ENCODE measurements around the gene ZNF57.

ZNF57 gene

DNA sequence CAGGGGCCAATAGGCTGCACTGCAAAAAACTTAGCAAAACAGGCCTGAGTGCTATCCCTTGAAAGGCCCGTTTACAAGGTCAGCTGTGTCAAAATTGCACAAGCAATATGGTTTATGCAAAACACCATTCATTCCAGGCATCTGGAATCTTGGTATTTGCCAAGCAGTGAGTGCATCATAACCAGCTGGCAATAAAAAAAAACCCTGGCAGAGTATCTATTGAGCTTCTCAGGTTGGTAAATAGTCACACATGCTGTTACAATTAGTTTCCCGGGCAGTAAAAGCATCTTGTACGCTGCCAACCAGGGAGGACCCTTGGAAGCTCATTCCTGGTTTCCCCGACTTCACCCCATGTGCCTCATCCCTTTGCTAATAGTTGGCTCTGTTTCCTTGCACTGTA lies 22.8 kb downstream of the ZNF57 start:
- POLR2A ChIA-PET = interaction anchor here (1.1 to 1.4 kb wide), 2 partner anchors 21 to 23 kb away, joined by 4 to 5 read pairs; partner anchors contain the start of genes ZNF57 and ZNF77
- CTCF ChIA-PET = interaction anchor here (0.6 to 2.7 kb wide), 5 partner anchors 13 to 203 kb away, joined by 3 to 9 read pairs (median 3); no protein-coding TSS in a partner anchor

DNA sequence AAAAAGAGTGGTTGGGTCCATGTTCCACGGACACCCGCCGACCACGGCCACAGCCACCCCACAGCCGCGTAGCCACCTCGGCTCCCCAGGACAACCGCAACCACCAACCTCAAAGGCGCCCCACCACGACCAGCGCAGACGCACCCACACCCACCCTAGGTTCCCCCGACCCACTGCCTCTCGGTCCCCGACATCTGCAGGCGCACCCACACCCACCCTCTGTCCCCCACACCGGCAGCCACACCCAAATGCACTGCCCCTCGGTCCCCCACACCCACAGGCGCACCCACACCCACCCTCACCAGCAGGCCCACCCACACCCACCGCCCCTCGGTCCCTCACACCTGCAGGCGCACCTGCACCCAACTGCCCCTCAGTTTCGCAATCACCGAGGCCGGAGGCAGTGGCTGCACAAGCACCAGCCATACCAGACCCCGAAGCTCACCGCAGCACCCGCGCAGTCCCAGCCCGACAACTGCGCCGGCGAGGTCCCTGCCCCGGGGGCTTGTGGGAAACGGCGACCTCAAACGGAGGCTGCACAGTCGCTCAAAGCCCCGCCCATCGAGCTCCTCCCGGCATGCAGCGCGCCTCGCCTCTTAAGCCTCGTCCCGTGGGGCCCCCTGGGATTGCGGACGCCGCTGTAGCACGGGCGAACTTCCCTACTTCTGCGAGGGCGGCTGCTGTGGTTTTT lies 25.8 kb downstream of the ZNF57 start:
- no peak overlapping the region for H3K27ac ChIP-seq (ENCODE audit: extremely low read depth, low read depth, low read length)
- no peaks in the 10 kb centered on the region for H3K9me3 ChIP-seq (ENCODE audit: control insufficient read depth, insufficient read depth, low read depth, low read length)
- TF ChIP-seq, protein P1, sequence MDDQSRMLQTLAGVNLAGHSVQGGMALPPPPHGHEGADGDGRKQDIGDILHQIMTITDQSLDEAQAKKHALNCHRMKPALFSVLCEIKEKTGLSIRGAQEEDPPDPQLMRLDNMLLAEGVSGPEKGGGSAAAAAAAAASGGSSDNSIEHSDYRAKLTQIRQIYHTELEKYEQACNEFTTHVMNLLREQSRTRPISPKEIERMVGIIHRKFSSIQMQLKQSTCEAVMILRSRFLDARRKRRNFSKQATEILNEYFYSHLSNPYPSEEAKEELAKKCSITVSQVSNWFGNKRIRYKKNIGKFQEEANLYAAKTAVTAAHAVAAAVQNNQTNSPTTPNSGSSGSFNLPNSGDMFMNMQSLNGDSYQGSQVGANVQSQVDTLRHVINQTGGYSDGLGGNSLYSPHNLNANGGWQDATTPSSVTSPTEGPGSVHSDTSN (CRISPR knock-in tag; IDR thresholded peaks at IDR 0.05) = no peak
- TF ChIP-seq ZFHX2 (tag by site-specific recombination; conservative IDR thresholded peaks at IDR 0.05) = 0 out of 2 replicates have a peak, but pooled peaks have one; percentile 16
- TF ChIP-seq EGR2 (tag by site-specific recombination; IDR thresholded peaks at IDR 0.05; ENCODE audit: low read depth) = peak; percentile 55; the same call in 1 of the 2 replicates
- H3K4me1 ChIP-seq (ENCODE audit: control insufficient read depth, insufficient read depth, low read length) = no peaks in the 10 kb centered on the region
- POLR2A ChIA-PET = interaction anchor here (1.1 kb wide), 1 partner anchor 24 kb away, joined by 3 read pairs; no protein-coding TSS in a partner anchor
- no peak overlapping the region for H3K4me3 ChIP-seq (ENCODE audit: low read depth, low read length)
- CTCF ChIA-PET = interaction anchor here (0.5 kb wide), 1 partner anchor 280 kb away, joined by 4 read pairs; no protein-coding TSS in a partner anchor
- H3K36me3 ChIP-seq (ENCODE audit: control insufficient read depth in 2 of 2, insufficient read depth in 1 of 2, low read length in 2 of 2) = peaks cover 0 to 3% of the 10 kb centered on the region in 2 experiments; a peak in 2 of 3 replicates

More for the DNA sequence above, 22.8 kb downstream of the ZNF57 start:
- H3K9me3 ChIP-seq (ENCODE audit: control insufficient read depth, insufficient read depth, low read depth, low read length) = no peaks in the 10 kb centered on the region
- H3K27ac ChIP-seq (ENCODE audit: extremely low read depth, low read depth, low read length) = no peak overlapping the region
- H3K4me1 ChIP-seq (ENCODE audit: control insufficient read depth, insufficient read depth, low read length) = no peaks in the 10 kb centered on the region
- no peak overlapping the region for H3K4me3 ChIP-seq (ENCODE audit: low read depth, low read length)
- peaks cover 0 to 11% of the 10 kb centered on the region in 2 experiments; a peak in 2 of 3 replicates for H3K36me3 ChIP-seq (ENCODE audit: control insufficient read depth in 2 of 2, insufficient read depth in 1 of 2, low read length in 2 of 2)
- TF ChIP-seq MZF1 (tag by site-specific recombination; IDR thresholded peaks at IDR 0.05; ENCODE audit: borderline replicate concordance) (no peak), ZNF768 (tag by site-specific recombination; IDR thresholded peaks at IDR 0.05) (no peak), ZIC2 (tag by site-specific recombination; IDR thresholded peaks at IDR 0.05) (peak; percentile 44; the same call in 1 of the 2 replicates), ZBTB20 (tag by site-specific recombination; IDR thresholded peaks at IDR 0.05) (no peak)

DNA sequence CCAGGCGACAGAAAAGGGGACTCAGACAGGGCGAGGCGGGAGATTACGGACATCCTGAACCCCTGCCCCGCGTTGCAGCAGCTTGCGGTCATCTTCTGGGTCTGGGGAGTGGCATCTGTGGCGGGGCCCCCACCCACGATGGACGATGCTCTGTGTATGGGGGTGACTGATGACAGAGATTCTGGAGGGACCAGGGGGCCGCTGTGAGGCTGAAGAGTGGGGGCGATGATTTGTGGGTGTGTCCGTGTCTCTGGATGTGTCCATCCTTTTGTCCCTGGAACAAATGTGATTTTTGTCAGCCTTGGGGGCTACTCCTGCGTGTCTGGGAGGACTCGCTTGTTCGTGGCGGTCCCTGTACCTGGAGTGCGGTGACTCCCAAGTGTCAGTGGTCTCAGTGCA lies 26.3 kb downstream of the ZNF57 start:
- ChIA-PET POLR2A (no interaction called here), CTCF (no interaction called here)
- TF ChIP-seq, protein P2, sequence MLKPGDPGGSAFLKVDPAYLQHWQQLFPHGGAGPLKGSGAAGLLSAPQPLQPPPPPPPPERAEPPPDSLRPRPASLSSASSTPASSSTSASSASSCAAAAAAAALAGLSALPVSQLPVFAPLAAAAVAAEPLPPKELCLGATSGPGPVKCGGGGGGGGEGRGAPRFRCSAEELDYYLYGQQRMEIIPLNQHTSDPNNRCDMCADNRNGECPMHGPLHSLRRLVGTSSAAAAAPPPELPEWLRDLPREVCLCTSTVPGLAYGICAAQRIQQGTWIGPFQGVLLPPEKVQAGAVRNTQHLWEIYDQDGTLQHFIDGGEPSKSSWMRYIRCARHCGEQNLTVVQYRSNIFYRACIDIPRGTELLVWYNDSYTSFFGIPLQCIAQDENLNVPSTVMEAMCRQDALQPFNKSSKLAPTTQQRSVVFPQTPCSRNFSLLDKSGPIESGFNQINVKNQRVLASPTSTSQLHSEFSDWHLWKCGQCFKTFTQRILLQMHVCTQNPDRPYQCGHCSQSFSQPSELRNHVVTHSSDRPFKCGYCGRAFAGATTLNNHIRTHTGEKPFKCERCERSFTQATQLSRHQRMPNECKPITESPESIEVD (tag by site-specific recombination; IDR thresholded peaks at IDR 0.05) = no peak
- no peak for TF ChIP-seq ZNF426 (tag by site-specific recombination; IDR thresholded peaks at IDR 0.05)
- no peak for TF ChIP-seq TCF7L2 (IDR thresholded peaks at IDR 0.05; ENCODE audit: borderline replicate concordance, low read depth, low read length)
- no peak for TF ChIP-seq ZNF677 (tag by site-specific recombination; IDR thresholded peaks at IDR 0.05)
- TF ChIP-seq ZNF514 (tag by site-specific recombination; IDR thresholded peaks at IDR 0.05) = no peak
- TF ChIP-seq ZNF169 (tag by site-specific recombination; IDR thresholded peaks at IDR 0.05) = no peak
- no peak for TF ChIP-seq ZNF2 (tag by site-specific recombination; IDR thresholded peaks at IDR 0.05)
- TF ChIP-seq, protein P3, sequence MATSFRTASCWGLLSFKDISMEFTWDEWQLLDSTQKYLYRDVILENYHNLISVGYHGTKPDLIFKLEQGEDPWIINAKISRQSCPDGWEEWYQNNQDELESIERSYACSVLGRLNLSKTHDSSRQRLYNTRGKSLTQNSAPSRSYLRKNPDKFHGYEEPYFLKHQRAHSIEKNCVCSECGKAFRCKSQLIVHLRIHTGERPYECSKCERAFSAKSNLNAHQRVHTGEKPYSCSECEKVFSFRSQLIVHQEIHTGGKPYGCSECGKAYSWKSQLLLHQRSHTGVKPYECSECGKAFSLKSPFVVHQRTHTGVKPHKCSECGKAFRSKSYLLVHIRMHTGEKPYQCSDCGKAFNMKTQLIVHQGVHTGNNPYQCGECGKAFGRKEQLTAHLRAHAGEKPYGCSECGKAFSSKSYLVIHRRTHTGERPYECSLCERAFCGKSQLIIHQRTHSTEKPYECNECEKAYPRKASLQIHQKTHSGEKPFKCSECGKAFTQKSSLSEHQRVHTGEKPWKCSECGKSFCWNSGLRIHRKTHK (tag by site-specific recombination; IDR thresholded peaks at IDR 0.05) = no peak
- TF ChIP-seq, protein P4, sequence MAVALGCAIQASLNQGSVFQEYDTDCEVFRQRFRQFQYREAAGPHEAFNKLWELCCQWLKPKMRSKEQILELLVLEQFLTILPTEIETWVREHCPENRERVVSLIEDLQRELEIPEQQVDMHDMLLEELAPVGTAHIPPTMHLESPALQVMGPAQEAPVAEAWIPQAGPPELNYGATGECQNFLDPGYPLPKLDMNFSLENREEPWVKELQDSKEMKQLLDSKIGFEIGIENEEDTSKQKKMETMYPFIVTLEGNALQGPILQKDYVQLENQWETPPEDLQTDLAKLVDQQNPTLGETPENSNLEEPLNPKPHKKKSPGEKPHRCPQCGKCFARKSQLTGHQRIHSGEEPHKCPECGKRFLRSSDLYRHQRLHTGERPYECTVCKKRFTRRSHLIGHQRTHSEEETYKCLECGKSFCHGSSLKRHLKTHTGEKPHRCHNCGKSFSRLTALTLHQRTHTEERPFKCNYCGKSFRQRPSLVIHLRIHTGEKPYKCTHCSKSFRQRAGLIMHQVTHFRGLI (tag by site-specific recombination; IDR thresholded peaks at IDR 0.05) = no peak
- TF ChIP-seq ZNF391 (tag by site-specific recombination; IDR thresholded peaks at IDR 0.05; ENCODE audit: borderline replicate concordance, low read depth) = no peak
- TF ChIP-seq SP3 (tag by site-specific recombination; IDR thresholded peaks at IDR 0.05) = no peak
- no peak for TF ChIP-seq ZNF248 (tag by site-specific recombination; IDR thresholded peaks at IDR 0.05)
- Histone ChIP-seq H3K36me3 (ENCODE audit: control insufficient read depth in 2 of 2, insufficient read depth in 1 of 2, low read length in 2 of 2) (peaks cover 0 to 3% of the 10 kb centered on the region in 2 experiments; a peak in 2 of 3 replicates), H3K4me3 (ENCODE audit: low read depth, low read length) (no peak overlapping the region), H3K4me1 (ENCODE audit: control insufficient read depth, insufficient read depth, low read length) (no peaks in the 10 kb centered on the region), H3K27ac (ENCODE audit: extremely low read depth, low read depth, low read length) (no peak overlapping the region), H3K9me3 (ENCODE audit: control insufficient read depth, insufficient read depth, low read depth, low read length) (no peaks in the 10 kb centered on the region)
